Measurements from ENCODE around the gene ATP2C2.

- TF ChIP-seq YY1 (IDR thresholded peaks at IDR 0.05; ENCODE audit: insufficient read depth, insufficient read length) (no peak), ZNF274 (IDR thresholded peaks at IDR 0.05; ENCODE audit: low read depth, low read length) (no peak)
Measured at GRCh38 chr16:84351630-84352029, 16.7 kb upstream of the ATP2C2 start.
